HG03558 (cell line): ENCODE data around the gene KCNJ9.

Source experiments
- ATAC-seq: cut with Tn5 transposase; IDR thresholded peaks from one replicate; pipeline ENCODE4 v1.9.1; 2021; ENCODE audit warnings: moderate number of reproducible peaks; ENCODE audit not compliant: unreplicated experiment; ENCODE audit errors: extremely low read depth

KCNJ9 gene

DNA sequence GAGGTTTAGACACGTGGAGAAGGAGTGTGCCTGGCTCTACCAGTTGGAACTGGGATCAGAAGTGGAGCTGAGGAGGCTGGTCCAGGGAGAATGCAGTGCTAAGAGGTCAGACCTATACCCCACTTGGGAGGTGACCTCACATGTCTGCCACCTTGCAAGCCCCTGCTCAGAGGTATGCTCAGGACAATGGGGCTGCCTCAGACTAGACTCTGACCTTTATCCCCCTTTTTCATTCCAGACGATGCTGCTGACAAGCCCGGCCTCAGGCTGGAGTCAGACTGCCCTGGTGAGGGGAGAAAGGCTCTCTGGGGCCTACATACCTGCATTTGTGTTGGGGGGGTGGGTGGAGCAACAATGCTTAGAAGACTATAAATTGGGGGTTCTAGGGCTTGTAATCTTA lies 16.6 kb upstream of the KCNJ9 start:
- no peak for ATAC-seq

DNA sequence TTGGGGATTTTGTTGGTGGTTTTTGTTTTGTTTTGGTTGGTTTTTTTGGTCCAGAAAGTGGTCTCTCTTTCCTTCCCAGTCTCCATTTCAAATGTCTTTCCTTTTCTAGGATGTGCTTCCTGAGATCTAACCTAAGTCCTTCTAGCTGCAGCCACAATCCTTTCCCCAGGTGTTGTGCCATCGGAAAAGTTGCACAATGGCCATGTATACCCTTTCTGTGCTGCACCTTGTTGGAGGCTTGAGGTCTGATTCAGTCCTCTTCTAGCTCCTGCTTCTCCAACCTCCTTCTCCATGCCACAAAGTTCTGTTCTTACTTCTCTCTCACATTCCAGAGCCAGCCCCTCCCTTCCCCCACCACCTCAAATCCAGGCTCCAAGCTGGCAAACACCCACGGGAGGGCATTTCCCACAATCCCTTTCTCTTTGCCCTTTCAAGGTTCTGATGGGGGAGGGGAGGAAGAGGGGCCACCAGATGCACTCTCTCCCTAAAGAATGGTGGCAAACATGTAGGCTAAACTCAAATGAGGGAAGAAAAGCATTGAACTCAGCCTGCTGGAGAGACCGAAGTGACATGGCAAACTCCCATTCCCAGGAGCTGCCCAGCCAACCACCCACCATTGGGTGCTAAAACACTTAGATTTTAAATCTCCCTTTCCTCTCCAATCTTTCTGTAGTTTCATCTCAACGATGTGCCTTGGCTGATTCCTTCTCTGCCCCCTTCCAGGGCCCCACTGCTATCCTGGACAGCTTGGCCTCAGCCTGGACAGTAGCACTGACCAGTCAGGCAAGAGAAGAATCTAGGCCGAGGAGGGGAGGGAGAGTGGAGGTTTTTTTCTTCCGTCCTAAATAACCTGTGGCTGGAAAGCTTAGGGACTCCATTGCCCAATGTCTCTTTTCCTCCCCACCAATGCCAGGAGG lies 14.3 kb upstream of the KCNJ9 start:
- no peak for ATAC-seq

DNA sequence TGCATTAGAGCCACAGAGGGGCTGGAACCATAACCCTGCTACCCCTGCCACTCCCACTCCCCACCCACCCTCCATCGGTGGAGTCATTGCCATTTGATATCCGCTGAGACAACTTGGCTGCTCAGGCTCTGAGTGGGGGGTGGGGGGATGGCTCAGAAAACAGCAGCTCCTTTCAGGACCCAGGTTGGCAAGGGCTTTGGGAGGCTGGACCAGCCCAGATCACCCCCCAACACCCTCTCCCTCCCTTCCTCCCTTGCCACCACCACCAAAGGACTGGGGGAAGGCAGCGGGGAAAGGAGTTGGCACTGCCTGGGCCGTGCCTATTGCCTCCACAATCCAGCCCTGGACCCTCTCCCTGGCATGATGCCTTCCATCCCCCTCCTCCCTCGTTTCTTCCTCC lies 13.1 kb upstream of the KCNJ9 start:
- ATAC-seq: no peak

DNA sequence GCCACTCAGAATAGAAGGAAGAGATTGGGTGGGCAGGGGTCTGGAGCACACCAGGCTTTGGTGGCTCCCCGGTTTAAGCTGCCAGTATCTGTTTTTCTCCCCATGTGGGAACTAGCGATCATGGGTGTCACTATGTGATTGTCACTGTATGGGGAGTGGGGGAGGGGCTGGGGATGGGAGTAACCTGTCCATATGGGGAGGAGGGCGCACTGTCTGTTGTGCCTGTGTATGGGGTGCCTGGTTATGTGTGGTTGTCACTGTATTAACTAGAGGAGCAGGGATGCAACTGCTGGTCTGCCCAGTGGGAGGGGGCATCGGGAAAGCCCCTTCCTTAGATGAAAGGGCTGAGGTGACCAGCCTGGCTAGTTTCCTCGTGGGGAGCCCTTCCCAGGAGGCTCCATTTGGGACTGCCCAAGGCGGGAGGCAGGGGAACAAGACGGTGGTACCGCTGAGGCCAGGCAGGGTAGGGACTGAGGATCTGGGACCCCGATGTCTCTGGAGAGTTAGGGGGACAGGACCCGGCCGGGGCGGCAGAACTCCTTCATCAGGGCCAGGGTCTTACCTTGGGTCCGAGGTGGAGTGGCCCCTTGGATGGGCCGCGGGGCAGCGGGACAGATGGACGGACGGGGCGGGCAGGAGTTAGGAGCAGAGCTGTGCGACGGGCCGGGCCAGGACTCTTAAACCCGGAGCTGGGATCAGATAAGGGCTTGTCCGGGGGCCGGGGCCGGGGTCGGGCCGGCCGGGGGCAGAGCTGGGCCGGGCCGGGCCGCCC lies 11.7 kb upstream of the KCNJ9 start, which contains the start of gene KCNJ10:
Gene KCNJ10, minus strand, starts transcription at position 701 of the 772 bp plus-strand sequence. CDS start 27,628 bp downstream, outside the sequence.
- no peak for ATAC-seq

DNA sequence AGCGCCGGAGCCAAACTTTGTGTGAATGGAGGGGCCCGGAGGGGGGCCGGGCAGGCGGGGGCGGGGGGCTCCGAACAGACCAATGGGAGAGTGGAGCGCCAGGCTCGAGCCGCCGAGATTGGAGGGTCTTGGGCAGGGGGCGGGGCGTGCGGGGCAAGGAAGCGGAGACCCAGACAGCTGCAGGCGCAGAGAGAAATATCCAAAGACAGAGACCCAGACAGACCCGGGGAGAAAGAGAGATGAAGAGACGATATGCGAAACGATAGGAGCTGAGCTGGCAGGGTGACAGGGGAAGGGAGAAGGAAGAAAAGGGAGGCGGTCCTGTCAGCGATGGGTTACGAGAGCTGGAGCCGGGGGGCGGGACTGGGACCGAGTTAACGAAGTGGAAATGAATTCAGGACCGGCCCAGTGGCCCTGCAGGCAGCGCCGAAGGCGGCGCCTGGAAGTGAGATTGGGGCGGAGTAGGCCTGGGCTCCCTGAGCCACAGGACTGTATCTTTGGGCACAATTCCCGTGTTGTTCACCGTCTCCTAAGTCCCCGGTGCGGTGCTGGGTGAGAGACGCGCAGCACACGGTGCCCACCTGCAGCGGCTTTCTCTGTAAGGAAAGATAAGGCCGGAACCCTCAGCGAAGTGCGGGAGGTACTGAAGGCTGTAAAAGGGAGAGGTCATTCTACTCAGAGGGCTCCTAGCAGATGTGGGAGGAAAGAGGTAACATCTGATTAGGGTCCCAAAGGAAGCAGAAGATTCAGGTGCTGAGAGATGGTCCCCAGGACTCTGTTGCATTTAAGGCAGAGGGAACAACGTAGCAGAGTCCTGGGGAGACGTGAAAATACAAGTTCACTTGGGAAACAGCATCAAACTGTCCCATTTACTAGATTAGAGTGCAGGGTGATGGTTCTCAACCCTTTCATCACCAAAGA lies 10.8 kb upstream of the KCNJ9 start:
- ATAC-seq: no peak

DNA sequence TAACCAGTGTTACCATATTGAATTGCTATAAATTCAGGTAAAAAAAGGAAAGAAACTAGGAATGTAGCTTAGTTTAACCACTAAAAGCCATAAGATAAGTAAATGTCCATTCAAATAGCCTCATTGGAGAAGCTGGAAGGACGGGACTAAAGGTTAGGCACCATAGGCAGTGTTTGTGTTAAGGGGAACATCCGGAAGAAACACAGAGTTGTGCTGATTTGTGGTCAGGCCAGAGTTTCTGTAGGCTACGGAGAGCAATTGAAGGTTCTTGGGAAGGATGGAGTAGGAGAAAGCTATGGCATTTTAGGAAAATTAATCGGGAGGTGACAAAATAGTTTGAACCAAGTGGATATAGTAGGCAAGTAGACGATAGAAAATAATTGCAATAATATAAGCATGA lies 10.0 kb upstream of the KCNJ9 start:
- no peak for ATAC-seq

DNA sequence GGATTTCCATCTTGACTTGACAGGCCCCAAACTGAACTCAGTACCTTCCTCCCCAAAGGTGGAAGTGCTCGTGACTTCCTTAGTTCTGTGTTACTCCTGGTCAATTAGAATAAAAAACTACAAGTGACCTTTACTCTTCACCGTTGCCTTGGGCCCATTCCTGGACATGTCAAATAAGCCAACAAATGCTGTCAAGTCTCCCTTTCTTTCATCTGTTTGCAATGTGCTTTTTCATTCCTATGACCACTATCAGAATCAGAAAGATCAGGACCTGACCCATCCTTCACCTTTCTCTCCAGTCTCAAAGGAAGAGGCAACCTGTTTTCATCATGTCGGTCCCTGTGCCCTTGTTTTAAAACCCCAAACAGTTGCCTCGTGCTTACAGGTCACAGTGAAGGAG lies 6.5 kb upstream of the KCNJ9 start:
- ATAC-seq: no peak

DNA sequence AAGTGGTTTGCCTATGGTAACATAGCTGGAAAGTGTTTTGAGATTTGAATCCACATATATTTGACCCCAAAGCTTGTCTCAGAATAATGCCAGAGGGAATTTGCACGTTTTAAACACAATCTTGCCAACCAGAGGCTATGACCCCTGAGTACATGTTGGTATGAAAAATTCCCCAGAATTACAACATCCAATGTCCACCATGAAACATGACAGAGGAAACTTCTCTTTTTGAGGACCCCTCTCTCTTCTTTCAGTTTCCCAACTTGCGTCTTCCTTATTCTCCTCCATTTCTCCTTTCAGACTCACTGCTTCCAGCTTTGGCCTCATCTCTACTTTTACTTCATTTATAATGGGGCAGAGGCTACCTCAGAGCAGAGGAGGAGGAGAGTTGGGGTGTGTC lies 5.5 kb upstream of the KCNJ9 start:
- no peak for ATAC-seq

DNA sequence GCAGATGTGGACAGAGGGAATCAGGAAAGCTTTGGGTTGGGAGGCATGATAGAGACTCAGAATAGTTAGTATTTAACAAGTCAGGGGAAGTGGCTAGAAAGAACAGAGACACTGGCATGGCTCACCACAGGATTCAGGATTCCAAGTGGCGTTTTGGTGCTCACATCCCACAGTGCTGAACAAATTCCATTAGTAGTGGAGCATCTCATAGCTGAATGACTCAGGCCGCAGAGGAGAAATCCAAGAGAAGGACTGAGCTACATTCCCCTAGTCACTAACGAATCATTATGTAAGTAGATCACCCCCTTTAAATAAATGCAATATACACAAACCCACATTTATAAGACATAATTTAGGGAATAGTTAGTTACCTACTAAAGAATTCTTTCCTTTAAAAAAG lies 5.0 kb upstream of the KCNJ9 start:
- ATAC-seq: no peak

DNA sequence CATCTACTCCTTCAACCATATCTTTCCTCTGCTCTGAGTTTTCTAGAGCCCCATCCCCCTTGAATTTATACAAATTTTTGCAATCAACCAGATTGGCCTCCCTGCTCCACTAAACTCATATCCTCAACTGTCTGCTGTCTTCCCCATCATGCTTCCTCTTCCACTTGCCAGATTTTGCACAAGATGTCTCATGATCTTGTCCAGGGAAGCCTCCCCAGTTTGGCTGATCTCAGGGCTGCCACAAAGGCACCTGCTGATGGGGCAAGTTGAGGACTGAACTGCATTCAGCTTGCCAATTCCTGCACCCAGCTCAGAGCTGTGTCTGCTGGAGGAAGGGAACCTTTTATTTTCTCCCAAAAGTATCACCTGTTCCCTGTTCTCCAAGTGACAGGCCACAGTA lies 3.9 kb upstream of the KCNJ9 start:
- no peak for ATAC-seq

DNA sequence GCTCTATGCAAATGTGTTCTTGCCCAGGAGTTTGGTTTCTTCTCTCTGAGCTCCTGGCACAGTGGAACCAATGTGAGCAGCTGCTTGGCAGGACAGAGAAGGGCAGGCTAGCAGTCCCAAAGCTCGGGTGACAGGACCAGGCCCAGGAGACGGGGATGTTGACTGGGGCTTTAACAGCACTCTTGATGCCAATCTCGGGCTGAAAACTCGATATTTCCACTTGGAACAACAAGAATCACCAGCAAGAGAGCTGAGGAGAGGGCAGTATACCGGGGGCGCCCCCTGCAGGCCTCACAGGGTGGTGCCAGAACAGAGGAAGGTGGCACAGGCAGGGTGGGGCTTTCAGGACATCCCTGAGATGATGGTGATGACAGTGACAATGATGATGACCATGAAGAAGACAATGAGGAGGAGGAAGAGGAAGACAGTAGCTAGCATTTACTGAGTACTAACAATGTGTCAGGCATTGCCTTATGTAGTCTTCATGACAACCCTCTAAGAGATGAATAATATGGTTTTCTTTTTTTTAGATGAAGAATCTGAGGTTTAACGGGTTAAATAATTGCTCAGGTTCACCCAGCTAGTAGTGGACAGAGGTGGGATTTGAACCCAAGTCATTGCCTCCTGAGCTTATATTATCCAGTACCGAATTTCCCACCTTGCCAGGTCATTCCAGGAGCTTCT lies 2.7 kb upstream of the KCNJ9 start:
- no peak for ATAC-seq

DNA sequence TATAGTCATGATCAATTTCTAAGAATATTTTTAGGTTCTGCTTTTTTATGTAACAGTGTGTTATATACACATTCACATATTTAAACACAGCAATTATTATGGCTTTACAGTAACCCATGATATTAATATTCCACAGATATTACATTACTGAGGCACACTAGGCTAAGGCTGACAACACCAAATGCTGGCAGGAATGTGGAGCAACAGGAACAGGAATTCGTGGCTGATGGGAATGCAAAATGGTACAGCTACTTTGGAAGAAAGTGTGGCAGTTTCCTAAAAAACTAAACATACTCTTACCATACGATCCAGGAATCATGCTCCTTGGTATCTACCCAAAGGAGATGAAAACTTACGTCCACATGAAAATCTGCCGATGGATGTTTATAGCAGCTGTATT lies 1.9 kb upstream of the KCNJ9 start:
- ATAC-seq: no peak

DNA sequence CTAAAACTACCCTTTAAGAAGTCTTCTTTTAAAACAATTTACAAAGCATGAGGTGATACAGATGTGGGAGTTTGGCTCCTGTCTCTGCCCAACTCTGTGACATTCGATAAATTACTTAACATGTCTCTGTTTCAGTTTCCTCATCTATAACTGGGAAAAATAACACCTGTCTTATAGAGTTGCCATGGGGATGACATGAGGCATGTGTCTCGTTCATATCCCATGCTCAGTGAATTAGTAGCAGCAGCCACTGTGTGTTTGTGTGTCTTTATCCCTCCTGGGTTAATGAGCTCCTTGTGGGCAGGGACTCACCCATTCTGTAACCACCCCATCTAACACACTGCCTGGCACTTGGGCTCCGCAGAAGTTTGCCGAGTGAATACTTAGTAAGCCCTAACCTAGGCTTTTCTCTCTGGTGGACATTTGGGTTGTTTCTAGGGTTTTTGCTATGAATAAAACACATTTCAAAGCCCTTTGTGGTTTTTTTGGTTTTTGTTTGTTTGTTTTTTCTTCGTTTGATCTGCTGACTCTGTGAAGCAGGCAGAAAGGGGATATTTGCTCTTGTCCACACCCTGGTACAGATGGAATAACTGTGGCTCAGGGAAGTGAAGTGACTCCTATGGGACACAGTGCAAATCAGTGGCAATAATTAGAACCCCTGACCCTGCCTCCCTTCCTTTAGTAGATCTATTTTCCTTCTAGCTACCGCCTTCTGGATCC lies 797 bp upstream of the KCNJ9 start:
- no peak for ATAC-seq

DNA sequence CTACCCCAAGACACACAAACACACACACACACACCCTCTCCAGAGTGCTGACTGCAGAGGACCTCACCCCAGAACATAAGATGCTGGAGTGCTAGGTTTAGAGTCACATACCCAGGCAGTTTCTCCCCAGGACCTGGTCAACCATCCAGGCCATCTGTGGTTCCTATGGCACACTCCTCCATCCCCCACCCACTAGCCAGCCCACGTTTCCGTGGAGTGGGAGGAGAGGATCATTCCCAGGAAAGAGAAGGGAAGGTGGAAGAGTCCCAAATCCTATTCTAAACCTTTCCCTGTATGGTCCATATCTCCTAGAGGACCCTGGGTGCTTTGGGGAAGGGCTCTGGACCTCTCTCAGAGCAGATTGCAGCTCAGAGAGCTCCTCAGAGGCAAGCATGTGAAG lies 1.1 kb downstream of the KCNJ9 start:
- no peak for ATAC-seq

DNA sequence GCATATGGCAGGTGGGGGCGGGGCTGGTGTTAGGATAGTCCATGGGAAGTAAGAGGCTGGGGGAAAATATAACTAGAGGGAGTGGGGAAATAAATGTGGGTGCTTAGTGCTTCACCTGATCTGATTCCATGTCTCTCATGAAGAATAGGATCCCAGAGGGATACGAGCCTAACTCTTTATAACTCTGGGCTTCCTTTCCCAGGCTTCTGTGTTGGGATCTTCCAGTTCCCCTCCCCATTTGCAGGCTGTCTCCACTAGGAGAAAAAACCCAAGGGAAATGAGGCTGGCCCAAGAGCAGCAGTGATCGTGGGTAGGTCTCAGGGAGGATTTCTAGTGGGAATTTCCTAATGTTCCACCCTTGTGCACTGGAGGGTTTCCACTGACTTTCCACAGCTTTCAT lies 1.6 kb downstream of the KCNJ9 start:
- no peak for ATAC-seq

DNA sequence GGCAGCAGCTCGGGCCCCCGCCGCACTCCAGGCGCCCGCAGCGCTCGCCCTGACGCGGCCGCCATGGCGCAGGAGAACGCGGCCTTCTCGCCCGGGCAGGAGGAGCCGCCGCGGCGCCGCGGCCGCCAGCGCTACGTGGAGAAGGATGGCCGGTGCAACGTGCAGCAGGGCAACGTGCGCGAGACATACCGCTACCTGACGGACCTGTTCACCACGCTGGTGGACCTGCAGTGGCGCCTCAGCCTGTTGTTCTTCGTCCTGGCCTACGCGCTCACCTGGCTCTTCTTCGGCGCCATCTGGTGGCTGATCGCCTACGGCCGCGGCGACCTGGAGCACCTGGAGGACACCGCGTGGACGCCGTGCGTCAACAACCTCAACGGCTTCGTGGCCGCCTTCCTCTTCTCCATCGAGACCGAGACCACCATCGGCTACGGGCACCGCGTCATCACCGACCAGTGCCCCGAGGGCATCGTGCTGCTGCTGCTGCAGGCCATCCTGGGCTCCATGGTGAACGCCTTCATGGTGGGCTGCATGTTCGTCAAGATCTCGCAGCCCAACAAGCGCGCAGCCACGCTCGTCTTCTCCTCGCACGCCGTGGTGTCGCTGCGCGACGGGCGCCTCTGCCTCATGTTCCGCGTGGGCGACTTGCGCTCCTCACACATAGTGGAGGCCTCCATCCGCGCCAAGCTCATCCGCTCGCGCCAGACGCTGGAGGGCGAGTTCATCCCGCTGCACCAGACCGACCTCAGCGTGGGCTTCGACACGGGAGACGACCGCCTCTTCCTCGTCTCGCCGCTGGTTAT lies 2.8 kb downstream of the KCNJ9 start:
- ATAC-seq: no peak

DNA sequence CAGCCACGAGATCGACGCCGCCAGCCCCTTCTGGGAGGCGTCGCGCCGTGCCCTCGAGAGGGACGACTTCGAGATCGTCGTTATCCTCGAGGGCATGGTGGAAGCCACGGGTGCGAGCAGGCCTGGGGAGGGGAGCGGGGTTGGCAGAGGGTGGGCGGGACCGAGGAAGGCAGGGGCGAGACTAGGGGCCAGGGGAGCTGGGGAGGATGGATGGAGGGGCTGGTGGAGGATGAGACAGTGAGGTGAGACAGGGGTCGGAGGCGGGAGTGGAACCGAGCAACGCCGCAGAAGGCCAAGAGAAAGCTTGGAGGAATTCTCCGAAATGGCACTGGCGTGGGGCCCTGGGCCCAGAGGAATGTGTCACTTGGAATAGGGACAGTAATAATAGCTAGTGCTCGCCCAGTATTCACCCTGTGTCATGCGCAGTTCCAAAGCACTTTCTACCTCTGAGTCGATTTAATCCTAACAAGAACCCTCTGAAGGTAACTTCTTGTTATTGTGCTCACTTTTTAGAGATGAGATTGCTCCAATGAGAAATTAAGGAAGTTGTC lies 3.5 kb downstream of the KCNJ9 start:
- ATAC-seq: no peak
